HepG2 (cell line): ENCODE data around the gene PGPEP1. TPM values are rescaled to one million over a fixed set of nuclear protein-coding genes. Genes with fewer than 3 reads are reported as not detected.
A peak's percentile ranks its signal among the peaks of the same experiment; 100 is the strongest.

ENCODE experiments used
- CBX5 ChIP-seq: sonication (generic); formaldehyde crosslinking; IDR thresholded peaks from 2 replicates; pipeline ENCODE4 v1.4.0; 2020; ENCODE audit warnings: missing genetic modification reagents, borderline replicate concordance
- NFKB2 ChIP-seq: sonication (generic); formaldehyde crosslinking; IDR thresholded peaks from 2 replicates; pipeline ENCODE4 v1.4.0; 2020; ENCODE audit warnings: missing genetic modification reagents, borderline replicate concordance
- PCBP1 ChIP-seq: fragments of 200-400 bp; formaldehyde crosslinking; IDR thresholded peaks from 2 replicates; pipeline ENCODE4 v1.6.1; 2017; ENCODE audit warnings: mild to moderate bottlenecking, low read depth, low read length, borderline replicate concordance
- PHB2 ChIP-seq: fragments of 450-650 bp; IDR thresholded peaks from 2 replicates; pipeline ENCODE4 v1.6.1; 2018; ENCODE audit not compliant: partially characterized antibody
- TCF7 ChIP-seq: sonication (generic); IDR thresholded peaks from 2 replicates; pipeline ENCODE4 v1.6.1; 2016; ENCODE audit warnings: antibody characterized with exemption, low read depth
- ZFP62 ChIP-seq: sonication (generic); formaldehyde crosslinking; IDR thresholded peaks from 2 replicates; pipeline ENCODE4 v1.4.0; 2020; ENCODE audit warnings: missing genetic modification reagents
- ZNF225 ChIP-seq: sonication (generic); formaldehyde crosslinking; IDR thresholded peaks from 2 replicates; pipeline ENCODE4 v1.4.0; 2020; ENCODE audit warnings: mild to moderate bottlenecking, missing genetic modification reagents
- ZNF256 ChIP-seq: sonication (generic); formaldehyde crosslinking; conservative IDR thresholded peaks from 2 replicates; pipeline ENCODE4 v1.4.0; 2020; ENCODE audit warnings: missing genetic modification reagents
- ZNF264 ChIP-seq: sonication (generic); formaldehyde crosslinking; IDR thresholded peaks from 2 replicates; pipeline ENCODE4 v1.4.0; 2020; ENCODE audit warnings: missing genetic modification reagents
- ZNF567 ChIP-seq: sonication (generic); formaldehyde crosslinking; IDR thresholded peaks from 2 replicates; pipeline ENCODE4 v1.8.1; 2023; ENCODE audit warnings: mild to moderate bottlenecking, missing genetic modification reagents, borderline replicate concordance
- ZNF605 ChIP-seq: sonication (generic); formaldehyde crosslinking; IDR thresholded peaks from 2 replicates; pipeline ENCODE4 v1.8.0; 2022; ENCODE audit warnings: mild to moderate bottlenecking, missing genetic modification reagents
- polyA plus RNA-seq, 8 experiments: library from polyadenylated mRNA; depleted of rRNA in 3 of 8; stranded (reverse) in 7 of 8; unstranded in 1 of 8; fragments of >200 nt; fragmentation: Illumina TruSeq in 4 of 8; extraction: Trizol in 4 of 8; gene quantifications; 2 replicates each; pipeline versions ENCODE4 v1.2.1 to v1.2.3, GENCODE V29; 2011 to 2016; ENCODE audit warnings: low read depth in 4 of 8, missing spikeins in 1 of 8, mixed read lengths in 1 of 8; ENCODE audit not compliant: insufficient read depth in 1 of 8
- total RNA-seq, 5 experiments: library from RNA; depleted of rRNA; stranded (reverse); fragments of >200 nt; fragmentation: Illumina TruSeq; extraction: Trizol; gene quantifications; 2 replicates each; pipeline ENCODE4 v1.2.3, GENCODE V29; 2016; ENCODE audit warnings: low read depth in 1 of 5
- TF ChIP-seq, protein P1 (sequence below): sonication (generic); formaldehyde crosslinking; IDR thresholded peaks from 2 replicates; pipeline ENCODE4 v1.4.0; 2020; ENCODE audit warnings: mild to moderate bottlenecking, missing genetic modification reagents
- TF ChIP-seq, protein P2 (sequence below): sonication (generic); formaldehyde crosslinking; IDR thresholded peaks from 2 replicates; pipeline ENCODE4 v1.9.0; 2021; ENCODE audit warnings: missing genetic modification reagents, borderline replicate concordance
- TF ChIP-seq, protein P3 (sequence below): sonication (generic); formaldehyde crosslinking; IDR thresholded peaks from 2 replicates; pipeline ENCODE4 v1.4.0; 2020; ENCODE audit warnings: missing genetic modification reagents
- TF ChIP-seq, protein P4 (sequence below): sonication (generic); formaldehyde crosslinking; conservative IDR thresholded peaks from 2 replicates; pipeline ENCODE4 v1.8.0; 2022; ENCODE audit warnings: mild to moderate bottlenecking, moderate library complexity, missing genetic modification reagents
- TF ChIP-seq, protein P5 (sequence below): sonication (generic); formaldehyde crosslinking; IDR thresholded peaks from 2 replicates; pipeline ENCODE4 v1.4.0; 2020; ENCODE audit warnings: mild to moderate bottlenecking, missing genetic modification reagents

PGPEP1 gene
- total and polyA plus RNA-seq, 2 of the 13 experiments (the other 11 are each of a cell fraction or from before 2014, with no cell fraction given): 53.1 to 56.6 TPM

DNA sequence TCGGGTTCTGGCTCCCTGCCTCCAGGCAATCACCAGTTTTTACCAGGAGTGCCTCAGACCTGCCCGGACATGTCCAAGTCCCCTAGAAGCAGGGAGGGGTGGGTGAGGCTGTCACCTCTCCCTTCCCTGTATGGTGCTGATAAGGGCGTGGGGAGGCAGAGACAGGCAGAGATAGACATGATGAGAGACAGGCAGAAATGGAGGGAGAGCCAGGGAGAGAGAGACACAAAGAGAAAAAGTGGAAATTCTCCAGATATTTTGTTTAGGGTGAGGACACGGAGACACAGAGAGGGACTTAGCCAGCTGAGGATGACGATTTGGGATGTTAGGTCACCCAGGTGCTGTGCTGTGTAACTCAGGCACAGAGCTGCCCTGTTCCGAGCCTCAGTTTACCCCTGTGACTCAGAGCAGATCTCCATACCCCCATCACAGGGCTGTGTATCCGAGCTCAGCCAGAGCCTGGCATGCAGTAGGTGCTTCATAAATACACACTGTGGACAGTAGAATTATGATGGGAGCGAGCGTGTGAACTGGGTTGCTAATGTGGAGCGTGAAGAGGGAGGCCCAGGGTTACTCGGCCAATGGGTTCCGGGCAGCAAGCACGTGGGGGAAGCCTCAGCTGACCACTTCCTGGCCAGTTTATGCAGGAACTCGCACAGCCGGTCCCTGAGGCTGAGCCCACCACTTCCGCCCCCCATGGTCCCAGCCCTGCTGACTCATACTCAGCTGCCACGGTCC is 33.7 kb downstream of the PGPEP1 start (continued):
- TF ChIP-seq PHB2 (no peak), ZFP62 (CRISPR knock-in tag) (no peak), CBX5 (CRISPR knock-in tag) (0 out of 2 replicates have a peak, but pooled peaks have one; percentile 73), ZNF256 (CRISPR knock-in tag) (no peak), NFKB2 (CRISPR knock-in tag) (peak; percentile 63; the same call in 1 of the 2 replicates), ZNF225 (CRISPR knock-in tag) (no peak), ZNF605 (CRISPR knock-in tag) (peak; percentile 68), ZNF567 (no peak), ZNF264 (0 out of 2 replicates have a peak, but pooled peaks have one; percentile 39), PCBP1 (no peak), TCF7 (peak; percentile 38; the same call in 1 of the 2 replicates)
- TF ChIP-seq, protein P1, sequence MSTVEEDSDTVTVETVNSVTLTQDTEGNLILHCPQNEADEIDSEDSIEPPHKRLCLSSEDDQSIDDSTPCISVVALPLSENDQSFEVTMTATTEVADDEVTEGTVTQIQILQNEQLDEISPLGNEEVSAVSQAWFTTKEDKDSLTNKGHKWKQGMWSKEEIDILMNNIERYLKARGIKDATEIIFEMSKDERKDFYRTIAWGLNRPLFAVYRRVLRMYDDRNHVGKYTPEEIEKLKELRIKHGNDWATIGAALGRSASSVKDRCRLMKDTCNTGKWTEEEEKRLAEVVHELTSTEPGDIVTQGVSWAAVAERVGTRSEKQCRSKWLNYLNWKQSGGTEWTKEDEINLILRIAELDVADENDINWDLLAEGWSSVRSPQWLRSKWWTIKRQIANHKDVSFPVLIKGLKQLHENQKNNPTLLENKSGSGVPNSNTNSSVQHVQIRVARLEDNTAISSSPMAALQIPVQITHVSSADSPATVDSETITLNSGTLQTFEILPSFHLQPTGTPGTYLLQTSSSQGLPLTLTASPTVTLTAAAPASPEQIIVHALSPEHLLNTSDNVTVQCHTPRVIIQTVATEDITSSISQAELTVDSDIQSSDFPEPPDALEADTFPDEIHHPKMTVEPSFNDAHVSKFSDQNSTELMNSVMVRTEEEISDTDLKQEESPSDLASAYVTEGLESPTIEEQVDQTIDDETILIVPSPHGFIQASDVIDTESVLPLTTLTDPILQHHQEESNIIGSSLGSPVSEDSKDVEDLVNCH: no peak
- TF ChIP-seq, protein P2, sequence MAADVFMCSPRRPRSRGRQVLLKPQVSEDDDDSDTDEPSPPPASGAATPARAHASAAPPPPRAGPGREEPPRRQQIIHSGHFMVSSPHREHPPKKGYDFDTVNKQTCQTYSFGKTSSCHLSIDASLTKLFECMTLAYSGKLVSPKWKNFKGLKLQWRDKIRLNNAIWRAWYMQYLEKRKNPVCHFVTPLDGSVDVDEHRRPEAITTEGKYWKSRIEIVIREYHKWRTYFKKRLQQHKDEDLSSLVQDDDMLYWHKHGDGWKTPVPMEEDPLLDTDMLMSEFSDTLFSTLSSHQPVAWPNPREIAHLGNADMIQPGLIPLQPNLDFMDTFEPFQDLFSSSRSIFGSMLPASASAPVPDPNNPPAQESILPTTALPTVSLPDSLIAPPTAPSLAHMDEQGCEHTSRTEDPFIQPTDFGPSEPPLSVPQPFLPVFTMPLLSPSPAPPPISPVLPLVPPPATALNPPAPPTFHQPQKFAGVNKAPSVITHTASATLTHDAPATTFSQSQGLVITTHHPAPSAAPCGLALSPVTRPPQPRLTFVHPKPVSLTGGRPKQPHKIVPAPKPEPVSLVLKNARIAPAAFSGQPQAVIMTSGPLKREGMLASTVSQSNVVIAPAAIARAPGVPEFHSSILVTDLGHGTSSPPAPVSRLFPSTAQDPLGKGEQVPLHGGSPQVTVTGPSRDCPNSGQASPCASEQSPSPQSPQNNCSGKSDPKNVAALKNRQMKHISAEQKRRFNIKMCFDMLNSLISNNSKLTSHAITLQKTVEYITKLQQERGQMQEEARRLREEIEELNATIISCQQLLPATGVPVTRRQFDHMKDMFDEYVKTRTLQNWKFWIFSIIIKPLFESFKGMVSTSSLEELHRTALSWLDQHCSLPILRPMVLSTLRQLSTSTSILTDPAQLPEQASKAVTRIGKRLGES (CRISPR knock-in tag): no peak
- TF ChIP-seq, protein P3, sequence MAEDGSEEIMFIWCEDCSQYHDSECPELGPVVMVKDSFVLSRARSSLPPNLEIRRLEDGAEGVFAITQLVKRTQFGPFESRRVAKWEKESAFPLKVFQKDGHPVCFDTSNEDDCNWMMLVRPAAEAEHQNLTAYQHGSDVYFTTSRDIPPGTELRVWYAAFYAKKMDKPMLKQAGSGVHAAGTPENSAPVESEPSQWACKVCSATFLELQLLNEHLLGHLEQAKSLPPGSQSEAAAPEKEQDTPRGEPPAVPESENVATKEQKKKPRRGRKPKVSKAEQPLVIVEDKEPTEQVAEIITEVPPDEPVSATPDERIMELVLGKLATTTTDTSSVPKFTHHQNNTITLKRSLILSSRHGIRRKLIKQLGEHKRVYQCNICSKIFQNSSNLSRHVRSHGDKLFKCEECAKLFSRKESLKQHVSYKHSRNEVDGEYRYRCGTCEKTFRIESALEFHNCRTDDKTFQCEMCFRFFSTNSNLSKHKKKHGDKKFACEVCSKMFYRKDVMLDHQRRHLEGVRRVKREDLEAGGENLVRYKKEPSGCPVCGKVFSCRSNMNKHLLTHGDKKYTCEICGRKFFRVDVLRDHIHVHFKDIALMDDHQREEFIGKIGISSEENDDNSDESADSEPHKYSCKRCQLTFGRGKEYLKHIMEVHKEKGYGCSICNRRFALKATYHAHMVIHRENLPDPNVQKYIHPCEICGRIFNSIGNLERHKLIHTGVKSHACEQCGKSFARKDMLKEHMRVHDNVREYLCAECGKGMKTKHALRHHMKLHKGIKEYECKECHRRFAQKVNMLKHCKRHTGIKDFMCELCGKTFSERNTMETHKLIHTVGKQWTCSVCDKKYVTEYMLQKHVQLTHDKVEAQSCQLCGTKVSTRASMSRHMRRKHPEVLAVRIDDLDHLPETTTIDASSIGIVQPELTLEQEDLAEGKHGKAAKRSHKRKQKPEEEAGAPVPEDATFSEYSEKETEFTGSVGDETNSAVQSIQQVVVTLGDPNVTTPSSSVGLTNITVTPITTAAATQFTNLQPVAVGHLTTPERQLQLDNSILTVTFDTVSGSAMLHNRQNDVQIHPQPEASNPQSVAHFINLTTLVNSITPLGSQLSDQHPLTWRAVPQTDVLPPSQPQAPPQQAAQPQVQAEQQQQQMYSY: no peak; the same call in 1 of the 2 replicates
- TF ChIP-seq, protein P4, sequence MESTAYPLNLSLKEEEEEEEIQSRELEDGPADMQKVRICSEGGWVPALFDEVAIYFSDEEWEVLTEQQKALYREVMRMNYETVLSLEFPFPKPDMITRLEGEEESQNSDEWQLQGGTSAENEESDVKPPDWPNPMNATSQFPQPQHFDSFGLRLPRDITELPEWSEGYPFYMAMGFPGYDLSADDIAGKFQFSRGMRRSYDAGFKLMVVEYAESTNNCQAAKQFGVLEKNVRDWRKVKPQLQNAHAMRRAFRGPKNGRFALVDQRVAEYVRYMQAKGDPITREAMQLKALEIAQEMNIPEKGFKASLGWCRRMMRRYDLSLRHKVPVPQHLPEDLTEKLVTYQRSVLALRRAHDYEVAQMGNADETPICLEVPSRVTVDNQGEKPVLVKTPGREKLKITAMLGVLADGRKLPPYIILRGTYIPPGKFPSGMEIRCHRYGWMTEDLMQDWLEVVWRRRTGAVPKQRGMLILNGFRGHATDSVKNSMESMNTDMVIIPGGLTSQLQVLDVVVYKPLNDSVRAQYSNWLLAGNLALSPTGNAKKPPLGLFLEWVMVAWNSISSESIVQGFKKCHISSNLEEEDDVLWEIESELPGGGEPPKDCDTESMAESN (CRISPR knock-in tag): peak; percentile 79; the same call in 1 of the 2 replicates
- TF ChIP-seq, protein P5, sequence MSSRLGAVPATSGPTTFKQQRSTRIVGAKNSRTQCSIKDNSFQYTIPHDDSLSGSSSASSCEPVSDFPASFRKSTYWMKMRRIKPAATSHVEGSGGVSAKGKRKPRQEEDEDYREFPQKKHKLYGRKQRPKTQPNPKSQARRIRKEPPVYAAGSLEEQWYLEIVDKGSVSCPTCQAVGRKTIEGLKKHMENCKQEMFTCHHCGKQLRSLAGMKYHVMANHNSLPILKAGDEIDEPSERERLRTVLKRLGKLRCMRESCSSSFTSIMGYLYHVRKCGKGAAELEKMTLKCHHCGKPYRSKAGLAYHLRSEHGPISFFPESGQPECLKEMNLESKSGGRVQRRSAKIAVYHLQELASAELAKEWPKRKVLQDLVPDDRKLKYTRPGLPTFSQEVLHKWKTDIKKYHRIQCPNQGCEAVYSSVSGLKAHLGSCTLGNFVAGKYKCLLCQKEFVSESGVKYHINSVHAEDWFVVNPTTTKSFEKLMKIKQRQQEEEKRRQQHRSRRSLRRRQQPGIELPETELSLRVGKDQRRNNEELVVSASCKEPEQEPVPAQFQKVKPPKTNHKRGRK (CRISPR knock-in tag): no peak
